Measurements from ENCODE around the gene SEMA4A. TPM values are rescaled to one million over a fixed set of nuclear protein-coding genes. Genes with fewer than 3 reads are reported as not detected.

Gene SEMA4A
- total and polyA plus RNA-seq, 2 of the 8 experiments (the other 6 are each of a cell fraction or from before 2014, with no cell fraction given): 7.3 to 10.6 TPM

- peak overlapping the region; percentile 52; the same call in 1 of the 2 replicates for H4K8ac ChIP-seq (ENCODE audit: extremely low read depth, insufficient read depth, low read length)
- peak overlapping the region; percentile 54 to 64 (median 58) for H3K9ac ChIP-seq (replicated peaks in 1 of 4; ENCODE audit: extremely low read depth in 1 of 4, low read depth in 3 of 4, low read length in 3 of 4)
- H3K23me2 ChIP-seq (ENCODE audit: low read depth, low read length): peaks cover 6% of the 10 kb centered on the region; the same call in 1 of the 2 replicates
- peak overlapping the region; percentile 37; the same call in 1 of the 2 replicates for H2BK15ac ChIP-seq (ENCODE audit: low read length)
- peak overlapping the region; percentile 78 to 97 (median 94) for H3K4me3 ChIP-seq (ENCODE audit: extremely low read depth in 1 of 4, insufficient read depth in 2 of 4, low read depth in 3 of 4, low read length in 4 of 4)
- peaks cover 0 to 7% of the 10 kb centered on the region in 2 experiments for H4K20me1 ChIP-seq (replicated peaks in 1 of 2; ENCODE audit: control insufficient read depth in 1 of 2, insufficient read depth in 2 of 2, low read length in 2 of 2)
- H2BK120ac ChIP-seq (replicated peaks; ENCODE audit: low read depth, low read length): no peak overlapping the region
- H3K27me3 ChIP-seq (replicated peaks in 1 of 4; ENCODE audit: control insufficient read depth in 3 of 4, extremely low read depth in 1 of 4, insufficient read depth in 3 of 4, low read length in 3 of 4): no peaks in the 10 kb centered on the region
- H2AFZ ChIP-seq (ENCODE audit: low read length): no peak overlapping the region
- peaks cover 17% of the 10 kb centered on the region for H3K79me1 ChIP-seq (ENCODE audit: low read depth, low read length)
- FAIRE-seq: no peak
- H2BK5ac ChIP-seq (ENCODE audit: low read depth, low read length): peak overlapping the region; percentile 84; the same call in 1 of the 2 replicates
- no peak overlapping the region for H2AK5ac ChIP-seq (ENCODE audit: low read depth, low read length)
- H3K9me3 ChIP-seq (ENCODE audit: insufficient read depth in 2 of 2, low read depth in 1 of 2, low read length in 1 of 2): peaks cover 1 to 2% of the 10 kb centered on the region in 2 experiments; a peak in 1 of 4 replicates
- TF ChIP-seq BCL11A (IDR thresholded peaks at IDR 0.05; ENCODE audit: low read depth in 2 of 2, low read length in 2 of 2): no peak
- peak in 1 of 2 experiments; percentile 21; a peak in 1 of 4 replicates for TF ChIP-seq SIN3A (conservative IDR thresholded peaks at IDR 0.05 in 1 of 2, IDR thresholded peaks at IDR 0.05 in 1 of 2; ENCODE audit: low read depth in 1 of 2, low read length in 2 of 2)
- TF ChIP-seq JUN (IDR thresholded peaks at IDR 0.05; ENCODE audit: low read depth, low read length): no peak
- TF ChIP-seq BACH1 (IDR thresholded peaks at IDR 0.05; ENCODE audit: low read length): no peak
- no peak for TF ChIP-seq POLR2A (IDR thresholded peaks at IDR 0.05; ENCODE audit: control extremely low read depth in 1 of 2, low read depth in 2 of 2, low read length in 2 of 2)
- peak; percentile 5; the same call in 1 of the 2 replicates for TF ChIP-seq PHF8 (conservative IDR thresholded peaks at IDR 0.05; ENCODE audit: low read depth, low read length)
- no peak for TF ChIP-seq SRF (IDR thresholded peaks at IDR 0.05; ENCODE audit: low read depth, low read length)
- TF ChIP-seq EGR1 (IDR thresholded peaks at IDR 0.05; ENCODE audit: borderline replicate concordance, low read depth, low read length): no peak
- TF ChIP-seq NRF1 (IDR thresholded peaks at IDR 0.05; ENCODE audit: low read depth, low read length): no peak
- no peak for TF ChIP-seq TEAD4 (IDR thresholded peaks at IDR 0.05; ENCODE audit: low read depth, low read length)
- TF ChIP-seq SAP30 (IDR thresholded peaks at IDR 0.05; ENCODE audit: insufficient read depth, insufficient replicate concordance, low read length): peak; percentile 98
- no peak for TF ChIP-seq RFX5 (IDR thresholded peaks at IDR 0.05; ENCODE audit: borderline replicate concordance, low read depth, low read length)
- peaks cover 0 to 5% (median 2%) of the 10 kb centered on the region in 4 experiments; a peak in 4 of 8 replicates for H3K36me3 ChIP-seq (ENCODE audit: control insufficient read depth in 2 of 4, insufficient read depth in 4 of 4, low read length in 3 of 4)
- POLR2A ChIA-PET (ENCODE audit: partially characterized antibody): interaction anchor here (0.8 to 4.1 kb wide), 16 partner anchors 10 to 250 kb away, joined by 3 to 27 read pairs (median 6); partner anchors contain the start of gene PMF1
- H3K27ac ChIP-seq (ENCODE audit: low read depth, low read length): peak overlapping the region; percentile 17; the same call in 1 of the 2 replicates
- no peak overlapping the region for H4K5ac ChIP-seq (ENCODE audit: insufficient read length, low read depth, low read length)
- H2BK20ac ChIP-seq (ENCODE audit: low read length): 0 out of 2 replicates have a peak overlapping the region, but pooled peaks have one; percentile 68
- H4K91ac ChIP-seq (replicated peaks; ENCODE audit: insufficient read length, low read length): no peak overlapping the region
- peaks cover 16 to 49% of the 10 kb centered on the region in 2 experiments for H3K79me2 ChIP-seq (ENCODE audit: control insufficient read depth in 1 of 2, insufficient read depth in 2 of 2, low read length in 2 of 2)
- H3K4me1 ChIP-seq (replicated peaks in 1 of 4; ENCODE audit: control insufficient read depth in 3 of 4, insufficient read depth in 4 of 4, low read length in 3 of 4): peaks cover 2 to 16% (median 4%) of the 10 kb centered on the region in 4 experiments; a peak in 5 of 7 replicates
- no peak for DNase-seq (ENCODE audit: low read depth in 1 of 2, low spot score in 2 of 2)
- CTCF ChIA-PET (ENCODE audit: partially characterized antibody): interaction anchor here (0.8 to 5.1 kb wide), 12 partner anchors 9 to 167 kb away, joined by 3 to 27 read pairs (median 4); partner anchors contain the start of gene PMF1
- H3K4me2 ChIP-seq (ENCODE audit: insufficient read depth in 1 of 2, low read depth in 2 of 2, low read length in 2 of 2): peak overlapping the region; percentile 77 to 99
- H3K14ac ChIP-seq (ENCODE audit: insufficient read length): no peak overlapping the region
- H3K23ac ChIP-seq (ENCODE audit: insufficient read length): no peak overlapping the region
- no peak overlapping the region for H3K18ac ChIP-seq (ENCODE audit: extremely low read depth, low read length)
- H2BK12ac ChIP-seq (ENCODE audit: low read depth, low read length): no peak overlapping the region
- no peak overlapping the region for H3K56ac ChIP-seq (replicated peaks; ENCODE audit: insufficient read length, low read depth, low read length)
- 21% methylated on average over 14 of the region's 14 CpGs; no CpG with 5 or more reads in 1 of the 2 experiments for WGBS, 2 experiments (ENCODE audit: extremely low coverage in 1 of 2, insufficient coverage in 1 of 2, insufficient read length in 1 of 2, insufficient replicate concordance in 2 of 2, low coverage in 1 of 2, low lambda C conversion rate in 2 of 2, missing lambda C conversion rate in 1 of 2)
- H3K4ac ChIP-seq (replicated peaks; ENCODE audit: insufficient read length, low read depth, low read length): no peak overlapping the region
Measured at GRCh38 chr1:156194300-156194652, 40.9 kb downstream of the SEMA4A start.
